Endothelial cell (in vitro differentiated cells): ENCODE data around the gene INSL4. TPM values are rescaled to one million over a fixed set of nuclear protein-coding genes. Genes with fewer than 3 reads are reported as not detected.
A peak's percentile ranks its signal among the peaks of the same experiment; 100 is the strongest.

Experiments used
- DNase-seq: peaks from one replicate; pipeline ENCODE4 v3.0.0; 2021; ENCODE audit warnings: low spot score
- H3K27ac Mint-ChIP-seq: one replicate; pipeline ENCODE4 v1.8.0; 2021; ENCODE audit warnings: mixed read lengths, inconsistent platforms; ENCODE audit not compliant: unreplicated experiment
- H3K27me3 Mint-ChIP-seq: one replicate; pipeline ENCODE4 v1.8.0; 2021; ENCODE audit warnings: mild to moderate bottlenecking, moderate library complexity, mixed read lengths, inconsistent platforms; ENCODE audit not compliant: unreplicated experiment
- H3K36me3 Mint-ChIP-seq: one replicate; pipeline ENCODE4 v1.8.0; 2021; ENCODE audit warnings: mild to moderate bottlenecking, low read depth, mixed read lengths, inconsistent platforms; ENCODE audit not compliant: unreplicated experiment
- H3K4me1 Mint-ChIP-seq: one replicate; pipeline ENCODE4 v1.8.0; 2021; ENCODE audit warnings: mild to moderate bottlenecking, mixed read lengths, inconsistent platforms; ENCODE audit not compliant: unreplicated experiment
- H3K4me3 Mint-ChIP-seq: one replicate; pipeline ENCODE4 v1.8.0; 2021; ENCODE audit warnings: mild to moderate bottlenecking, mixed read lengths, inconsistent platforms; ENCODE audit not compliant: unreplicated experiment
- H3K9me3 Mint-ChIP-seq: one replicate; pipeline ENCODE4 v1.8.0; 2021; ENCODE audit warnings: mixed read lengths, inconsistent platforms; ENCODE audit not compliant: unreplicated experiment
- total RNA-seq: library from RNA; stranded (reverse); fragmentation: NEBNext Ultra II Directional; extraction: Animal tissue kit (Norgen Biotek cat#: 25700); gene quantifications from one replicate; pipeline ENCODE4 v1.2.1, GENCODE V29; 2021; ENCODE audit not compliant: unreplicated experiment
- TF ChIP-seq, protein P1 (sequence below): fragments of 200-600 bp; sonication (generic); IDR thresholded peaks from one replicate; pipeline ENCODE4 v1.5.0; 2021; ENCODE audit warnings: antibody characterized with exemption; ENCODE audit not compliant: unreplicated experiment

INSL4 gene
- total RNA-seq, 1 donor from 2014 or later: not detected

DNA sequence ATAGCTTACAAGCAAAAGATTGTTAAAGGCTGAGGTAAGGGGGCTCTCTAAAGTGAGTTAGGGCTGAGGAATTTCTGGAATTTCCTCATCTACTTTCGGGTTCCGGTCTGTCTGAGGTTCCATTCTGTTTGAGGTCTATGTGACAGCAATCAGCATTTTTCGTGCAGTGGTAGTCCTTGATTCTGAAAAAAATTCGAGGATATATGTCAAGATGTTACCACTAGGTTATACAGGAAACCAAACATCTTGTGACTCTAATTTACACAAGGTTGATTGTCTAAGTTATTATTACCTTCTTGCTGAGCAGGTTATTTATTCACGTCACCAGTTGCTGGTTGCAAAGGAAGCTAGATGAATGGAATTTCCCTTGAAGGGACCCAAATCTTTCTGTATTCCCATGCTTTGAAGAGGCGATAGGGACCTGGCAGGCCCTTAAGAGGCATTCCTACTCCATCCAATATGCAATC is 38.1 kb downstream of the INSL4 start:
- DNase-seq: no peak
- Mint-ChIP-seq H3K4me3 (no peak overlapping the region), H3K27me3 (peaks cover 2% of the 10 kb centered on the region), H3K36me3 (no peaks in the 10 kb centered on the region), H3K4me1 (peaks cover 8% of the 10 kb centered on the region), H3K27ac (peak overlapping the region; percentile 79), H3K9me3 (no peaks in the 10 kb centered on the region)
- TF ChIP-seq, protein P1, sequence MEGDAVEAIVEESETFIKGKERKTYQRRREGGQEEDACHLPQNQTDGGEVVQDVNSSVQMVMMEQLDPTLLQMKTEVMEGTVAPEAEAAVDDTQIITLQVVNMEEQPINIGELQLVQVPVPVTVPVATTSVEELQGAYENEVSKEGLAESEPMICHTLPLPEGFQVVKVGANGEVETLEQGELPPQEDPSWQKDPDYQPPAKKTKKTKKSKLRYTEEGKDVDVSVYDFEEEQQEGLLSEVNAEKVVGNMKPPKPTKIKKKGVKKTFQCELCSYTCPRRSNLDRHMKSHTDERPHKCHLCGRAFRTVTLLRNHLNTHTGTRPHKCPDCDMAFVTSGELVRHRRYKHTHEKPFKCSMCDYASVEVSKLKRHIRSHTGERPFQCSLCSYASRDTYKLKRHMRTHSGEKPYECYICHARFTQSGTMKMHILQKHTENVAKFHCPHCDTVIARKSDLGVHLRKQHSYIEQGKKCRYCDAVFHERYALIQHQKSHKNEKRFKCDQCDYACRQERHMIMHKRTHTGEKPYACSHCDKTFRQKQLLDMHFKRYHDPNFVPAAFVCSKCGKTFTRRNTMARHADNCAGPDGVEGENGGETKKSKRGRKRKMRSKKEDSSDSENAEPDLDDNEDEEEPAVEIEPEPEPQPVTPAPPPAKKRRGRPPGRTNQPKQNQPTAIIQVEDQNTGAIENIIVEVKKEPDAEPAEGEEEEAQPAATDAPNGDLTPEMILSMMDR: no peak

DNA sequence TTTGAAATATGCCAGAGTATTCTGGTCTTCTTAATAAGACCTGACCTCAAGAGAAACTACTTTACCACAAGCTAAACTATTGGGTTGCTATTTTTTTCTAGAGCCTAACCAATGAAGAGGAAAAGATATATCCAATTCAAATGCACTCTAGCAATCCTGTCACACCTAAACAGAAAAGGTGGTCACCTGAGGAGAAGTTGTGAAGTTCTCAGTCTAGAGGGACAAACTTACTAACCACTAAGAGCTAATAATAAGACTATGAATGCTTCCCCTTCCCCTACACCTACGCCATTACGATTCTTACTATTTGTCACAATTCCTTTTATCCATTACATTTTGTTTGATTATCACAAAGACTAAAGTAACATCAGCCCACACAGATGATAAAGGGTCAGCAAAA is 43.6 kb downstream of the INSL4 start:
- Mint-ChIP-seq H3K9me3 (no peaks in the 10 kb centered on the region), H3K4me3 (no peak overlapping the region), H3K27me3 (peaks cover 2% of the 10 kb centered on the region), H3K4me1 (no peaks in the 10 kb centered on the region), H3K36me3 (no peaks in the 10 kb centered on the region), H3K27ac (no peak overlapping the region)
- no peak for DNase-seq
- TF ChIP-seq, protein P1: no peak

DNA sequence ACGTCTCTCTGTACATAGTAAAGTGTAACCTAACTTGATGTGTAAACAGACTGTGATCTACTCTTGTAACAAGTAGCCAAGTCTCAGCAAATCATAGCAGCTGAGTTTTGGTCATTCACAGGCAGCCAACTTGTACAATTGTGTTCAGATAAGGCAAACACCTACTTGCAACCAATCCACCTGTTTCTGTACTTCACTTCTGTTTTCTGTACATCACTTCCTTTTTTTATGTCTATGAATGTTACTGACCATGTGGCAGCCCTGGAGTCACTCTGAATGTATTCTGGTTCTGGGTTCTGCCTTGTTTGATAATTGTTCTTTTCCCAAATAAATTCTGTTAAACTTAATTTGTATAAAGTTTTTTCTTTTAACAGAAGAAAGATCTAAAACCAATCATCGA is 47.3 kb downstream of the INSL4 start:
- TF ChIP-seq, protein P1: no peak
- no peaks in the 10 kb centered on the region for H3K9me3 Mint-ChIP-seq
- no peak for DNase-seq
- H3K4me3 Mint-ChIP-seq: no peak overlapping the region
- no peaks in the 10 kb centered on the region for H3K4me1 Mint-ChIP-seq
- no peak overlapping the region for H3K27ac Mint-ChIP-seq
- no peaks in the 10 kb centered on the region for H3K36me3 Mint-ChIP-seq
- peaks cover 2% of the 10 kb centered on the region for H3K27me3 Mint-ChIP-seq

Other genes with a start within 250 kb of the INSL4 start
- 9.4 TPM for gene JAK2, start 246.1 kb upstream of the INSL4 start, total RNA-seq
- not detected for gene INSL6, start 45.8 kb upstream of the INSL4 start, total RNA-seq
- gene RLN2, start 73.3 kb downstream of the INSL4 start, total RNA-seq: 1.4 TPM
- gene RLN1, start 108.5 kb downstream of the INSL4 start, total RNA-seq: not detected
- 4.8 TPM for gene PLGRKT, start 206.5 kb downstream of the INSL4 start, total RNA-seq
- 0.56 TPM for gene CD274, start 219.1 kb downstream of the INSL4 start, total RNA-seq